ENCODE measurements around the gene FLYWCH1. TPM values are rescaled to one million over a fixed set of nuclear protein-coding genes. Genes with fewer than 3 reads are reported as not detected.
A peak's percentile ranks its signal among the peaks of the same experiment; 100 is the strongest.

The FLYWCH1 gene
- total and polyA plus RNA-seq, 8 donors, result 11.5 to 40.4 (median 16.5) TPM

- H3K27me3 ChIP-seq, result no peaks in the 10 kb centered on the region
- TF ChIP-seq, protein P1, sequence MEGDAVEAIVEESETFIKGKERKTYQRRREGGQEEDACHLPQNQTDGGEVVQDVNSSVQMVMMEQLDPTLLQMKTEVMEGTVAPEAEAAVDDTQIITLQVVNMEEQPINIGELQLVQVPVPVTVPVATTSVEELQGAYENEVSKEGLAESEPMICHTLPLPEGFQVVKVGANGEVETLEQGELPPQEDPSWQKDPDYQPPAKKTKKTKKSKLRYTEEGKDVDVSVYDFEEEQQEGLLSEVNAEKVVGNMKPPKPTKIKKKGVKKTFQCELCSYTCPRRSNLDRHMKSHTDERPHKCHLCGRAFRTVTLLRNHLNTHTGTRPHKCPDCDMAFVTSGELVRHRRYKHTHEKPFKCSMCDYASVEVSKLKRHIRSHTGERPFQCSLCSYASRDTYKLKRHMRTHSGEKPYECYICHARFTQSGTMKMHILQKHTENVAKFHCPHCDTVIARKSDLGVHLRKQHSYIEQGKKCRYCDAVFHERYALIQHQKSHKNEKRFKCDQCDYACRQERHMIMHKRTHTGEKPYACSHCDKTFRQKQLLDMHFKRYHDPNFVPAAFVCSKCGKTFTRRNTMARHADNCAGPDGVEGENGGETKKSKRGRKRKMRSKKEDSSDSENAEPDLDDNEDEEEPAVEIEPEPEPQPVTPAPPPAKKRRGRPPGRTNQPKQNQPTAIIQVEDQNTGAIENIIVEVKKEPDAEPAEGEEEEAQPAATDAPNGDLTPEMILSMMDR (IDR thresholded peaks at IDR 0.05), result peak; percentile 95 to 97 (median 96)
- H3K4me3 ChIP-seq, result peak overlapping the region in 1 of 4 donors; percentile 13
- intact Hi-C loops (cut with DNase I), result loop anchor here in 1 of 3 donors (5.0 kb wide), 1 partner anchor 61 kb away; no protein-coding TSS in a partner anchor
- no peaks in the 10 kb centered on the region for H3K9me3 ChIP-seq
- DNase-seq (peak in 5 of 6 donors; percentile 66 to 94 (median 84)), ATAC-seq (peak; percentile 26 to 64 (median 54)), FAIRE-seq (no peak)
- no peaks in the 10 kb centered on the region for H3K36me3 ChIP-seq
- H3K4me1 ChIP-seq, result peaks cover 13 to 45% (median 17%) of the 10 kb centered on the region in 3 donors
- 8 to 9% methylated on average over 42 of the region's 42 CpGs for WGBS, 2 donors
- H3K27ac ChIP-seq, result no peak overlapping the region
Observed at GRCh38 chr16:2983706-2984136, 72.0 kb downstream of the FLYWCH1 start.

DNA sequence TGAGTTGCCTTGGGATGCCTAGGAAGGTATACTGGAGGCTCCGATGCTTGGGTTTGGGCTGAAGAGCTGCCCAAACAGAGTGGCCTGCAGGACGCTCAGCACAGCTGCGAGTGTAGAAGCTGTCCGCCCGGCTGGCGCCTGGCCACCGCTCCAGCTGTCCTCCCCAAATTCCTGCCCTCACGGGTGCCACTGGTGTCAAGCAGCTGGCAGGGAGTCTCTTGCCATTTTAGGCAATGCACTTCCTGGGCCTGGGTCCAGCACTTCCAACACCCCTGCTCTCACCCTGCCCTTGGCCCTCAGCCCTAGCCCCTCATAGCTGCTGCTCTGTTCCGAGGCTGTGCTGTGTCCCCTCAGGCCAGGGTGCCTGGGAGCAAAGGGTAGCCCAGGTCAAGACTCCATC is 73.7 kb downstream of the FLYWCH1 start:
- 5 to 19% methylated on average over 9 of the region's 9 CpGs for WGBS, 2 donors
- no peak overlapping the region for H3K4me3 ChIP-seq
- no peaks in the 10 kb centered on the region for H3K27me3 ChIP-seq
- DNase-seq, result peak in 5 of 6 donors; percentile 79 to 93 (median 83)
- H3K9me3 ChIP-seq, result no peaks in the 10 kb centered on the region
- H3K36me3 ChIP-seq, result no peaks in the 10 kb centered on the region
- H3K4me1 ChIP-seq, result peaks cover 13 to 39% (median 17%) of the 10 kb centered on the region in 3 donors
- FAIRE-seq, result no peak
- TF ChIP-seq, protein P1 (IDR thresholded peaks at IDR 0.05), result no peak
- peak overlapping the region; percentile 70 to 84 (median 71) for H3K27ac ChIP-seq
- intact Hi-C loops (cut with DNase I), result no loop called here
- peak; percentile 40 to 56 (median 46) for ATAC-seq

GRCh38 chr16:2985893-2986355 is 74.2 kb downstream of the FLYWCH1 start:
- intact Hi-C loops (cut with DNase I), result no loop called here
- Histone ChIP-seq H3K27me3 (no peaks in the 10 kb centered on the region), H3K4me3 (no peak overlapping the region), H3K27ac (peak overlapping the region; percentile 70 to 84 (median 71)), H3K9me3 (no peaks in the 10 kb centered on the region), H3K4me1 (peaks cover 13 to 37% (median 17%) of the 10 kb centered on the region in 3 donors), H3K36me3 (no peaks in the 10 kb centered on the region)
- peak; percentile 77 to 96 (median 89) for DNase-seq
- peak; percentile 77 to 88 (median 86) for ATAC-seq
- WGBS, 2 donors, result 18 to 20% methylated on average over 15 of the region's 15 CpGs
- TF ChIP-seq, protein P1 (IDR thresholded peaks at IDR 0.05), result no peak
- FAIRE-seq, result no peak

GRCh38 chr16:2986623-2987188 is 75.0 kb downstream of the FLYWCH1 start:
- DNase-seq, result no peak
- no peak for ATAC-seq
- H3K9me3 ChIP-seq, result no peaks in the 10 kb centered on the region
- no peaks in the 10 kb centered on the region for H3K27me3 ChIP-seq
- FAIRE-seq, result no peak
- 83 to 86% methylated on average over 17 of the region's 17 CpGs for whole genome bisulfite sequencing, 2 donors
- TF ChIP-seq, protein P1 (IDR thresholded peaks at IDR 0.05), result no peak
- peaks cover 13 to 30% (median 17%) of the 10 kb centered on the region in 3 donors for H3K4me1 ChIP-seq
- intact Hi-C loops (cut with DNase I), result no loop called here
- H3K36me3 ChIP-seq, result no peaks in the 10 kb centered on the region
- no peak overlapping the region for H3K27ac ChIP-seq
- no peak overlapping the region for H3K4me3 ChIP-seq

DNA sequence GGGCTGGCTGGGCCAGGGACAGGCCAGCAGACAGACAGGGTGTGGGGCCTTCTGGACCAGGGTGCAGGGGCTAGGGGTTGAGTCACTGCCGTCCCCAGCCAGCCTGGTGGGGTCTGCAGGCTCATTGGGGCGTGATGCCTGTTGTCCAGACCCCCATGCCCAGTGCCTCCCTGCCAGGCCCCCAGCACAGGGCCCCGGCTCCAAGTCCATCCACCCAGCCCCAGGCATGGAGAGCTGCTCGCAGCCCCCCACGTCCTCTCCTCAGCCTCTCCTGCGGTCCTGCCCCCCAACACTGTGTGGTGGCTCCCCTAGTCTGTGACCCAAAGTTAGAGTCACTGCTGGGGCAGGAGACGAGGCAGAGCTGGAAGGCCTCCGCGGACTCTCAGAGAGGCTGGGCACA is 75.6 kb downstream of the FLYWCH1 start:
- H3K9me3 ChIP-seq, result no peaks in the 10 kb centered on the region
- DNase-seq (peak in 1 of 6 donors; percentile 75), ATAC-seq (no peak), FAIRE-seq (no peak)
- H3K27ac ChIP-seq, result no peak overlapping the region
- H3K4me3 ChIP-seq, result no peak overlapping the region
- H3K27me3 ChIP-seq, result no peaks in the 10 kb centered on the region
- TF ChIP-seq, protein P1 (IDR thresholded peaks at IDR 0.05), result no peak
- H3K4me1 ChIP-seq, result peaks cover 13 to 30% (median 17%) of the 10 kb centered on the region in 3 donors
- H3K36me3 ChIP-seq, result no peaks in the 10 kb centered on the region
- intact Hi-C loops (cut with DNase I), result no loop called here
- WGBS, 2 donors, result 84 to 90% methylated on average over 9 of the region's 9 CpGs
